GM19351 (cell line): ENCODE data around the gene PIGL.
"Not testable (repeated sequence)": the region's sequence is repeated elsewhere in the genome, so short reads cannot be mapped to it uniquely, and the experiment has no call there.

Source experiments
- ATAC-seq: cut with Tn5 transposase; IDR thresholded peaks from one replicate; pipeline ENCODE4 v1.9.1; 2021; ENCODE audit warnings: mild to moderate bottlenecking, moderate library complexity; ENCODE audit not compliant: unreplicated experiment

The PIGL gene

DNA sequence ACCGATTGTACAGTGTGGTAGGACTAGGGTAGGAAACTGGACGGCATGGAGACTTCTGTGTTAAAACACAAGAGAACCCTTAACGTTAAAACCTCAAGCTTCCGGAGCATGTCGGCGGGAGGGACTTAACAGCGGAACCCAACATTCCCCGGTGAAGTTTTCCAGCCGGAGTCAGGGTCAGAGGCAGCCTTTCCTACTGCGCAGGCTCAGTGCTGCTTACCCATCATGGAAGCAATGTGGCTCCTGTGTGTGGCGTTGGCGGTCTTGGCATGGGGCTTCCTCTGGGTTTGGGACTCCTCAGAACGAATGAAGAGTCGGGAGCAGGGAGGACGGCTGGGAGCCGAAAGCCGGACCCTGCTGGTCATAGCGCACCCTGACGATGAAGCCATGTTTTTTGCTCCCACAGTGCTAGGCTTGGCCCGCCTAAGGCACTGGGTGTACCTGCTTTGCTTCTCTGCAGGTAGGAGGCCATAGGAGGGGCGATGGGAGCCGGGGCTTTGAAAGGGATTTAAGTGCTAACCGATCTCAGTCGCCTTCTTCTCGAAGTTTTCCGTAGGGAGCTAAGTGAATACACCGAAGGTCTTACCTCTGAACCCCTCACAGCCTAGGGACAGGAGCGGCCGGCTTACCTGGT lies at the start of gene PIGL:
TSS of gene PIGL (plus strand) at position 209 of the 634 bp plus-strand sequence. CDS start at position 226, 17 bp downstream.
- ATAC-seq = peak; percentile 29

GRCh38 chr17:16171613-16172012 lies 45.4 kb upstream of the PIGL start:
- ATAC-seq = no peak

GRCh38 chr17:16178836-16179235 lies 38.2 kb upstream of the PIGL start:
- no peak for ATAC-seq

GRCh38 chr17:16181581-16181980 lies 35.4 kb upstream of the PIGL start:
- ATAC-seq = no peak

DNA sequence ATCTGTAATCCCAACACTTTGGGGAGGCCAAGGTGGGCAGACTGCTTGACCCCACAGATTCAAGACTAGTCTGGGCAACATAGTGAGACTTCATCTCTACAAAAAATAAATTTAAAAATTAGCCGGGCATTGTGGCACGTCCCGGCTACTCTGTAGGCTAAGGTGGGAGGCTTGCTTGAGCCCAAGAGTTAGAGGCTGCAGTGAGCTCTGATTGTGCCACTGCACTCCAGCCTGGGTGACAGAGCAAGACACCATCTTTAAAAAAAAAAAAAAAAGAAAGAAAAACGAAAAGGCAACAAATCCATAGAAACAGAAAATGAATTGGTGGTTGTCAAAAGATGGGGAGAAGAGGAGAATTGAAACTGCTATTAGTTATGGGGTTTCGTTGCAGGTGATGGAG lies 29.4 kb upstream of the PIGL start:
- ATAC-seq = no peak

DNA sequence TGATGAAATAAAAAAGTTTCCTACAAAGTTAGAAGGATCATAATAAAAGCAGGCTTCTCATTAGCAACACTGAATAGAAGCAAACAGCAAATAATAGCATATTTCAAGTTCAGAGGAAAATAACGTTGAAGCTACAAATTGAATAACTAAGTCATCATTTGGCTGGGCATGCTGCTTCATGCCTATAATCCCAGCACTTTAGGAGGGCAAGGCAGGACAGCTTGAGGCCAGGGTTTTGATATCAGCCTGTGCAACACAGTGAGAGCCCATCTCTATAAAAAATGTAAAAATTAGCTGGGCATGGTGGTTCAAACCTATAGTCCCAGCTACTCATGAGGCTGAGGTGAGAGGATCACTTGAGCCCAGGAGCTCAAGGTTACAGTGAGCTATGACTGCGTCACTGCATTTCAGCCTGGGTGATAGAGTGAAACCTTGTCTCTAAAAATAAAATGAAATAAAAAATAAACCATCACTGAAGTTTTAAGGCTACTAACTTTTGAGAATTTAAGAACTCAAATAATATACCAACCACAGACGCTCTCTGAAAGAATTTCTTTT lies 27.1 kb upstream of the PIGL start:
- ATAC-seq = no peak

- no peak for ATAC-seq
Observed at GRCh38 chr17:16190703-16191360, 26.2 kb upstream of the PIGL start.

DNA sequence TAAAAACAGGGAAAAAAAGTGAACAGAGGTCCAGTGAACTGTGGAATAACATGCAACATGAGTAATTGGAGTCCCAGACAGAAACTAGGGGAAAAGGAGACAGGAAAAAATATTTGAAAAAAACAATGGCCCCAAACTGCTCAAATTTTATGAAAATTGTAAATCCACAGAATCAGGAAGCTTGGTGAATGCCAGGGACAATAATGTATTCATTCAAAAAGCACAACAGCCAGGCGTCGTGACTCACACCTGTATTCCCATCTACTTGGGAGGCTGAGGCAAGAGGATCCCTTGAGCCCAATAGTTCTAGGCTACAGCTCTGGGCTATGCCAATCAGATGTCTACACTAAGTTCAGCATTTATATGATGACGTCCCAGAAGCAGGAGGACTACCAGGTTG lies 25.4 kb upstream of the PIGL start:
- ATAC-seq = no peak

GRCh38 chr17:16194307-16194835 lies 22.6 kb upstream of the PIGL start:
- ATAC-seq = not testable (repeated sequence)

GRCh38 chr17:16197276-16197675 lies 19.7 kb upstream of the PIGL start:
- ATAC-seq = no peak

DNA sequence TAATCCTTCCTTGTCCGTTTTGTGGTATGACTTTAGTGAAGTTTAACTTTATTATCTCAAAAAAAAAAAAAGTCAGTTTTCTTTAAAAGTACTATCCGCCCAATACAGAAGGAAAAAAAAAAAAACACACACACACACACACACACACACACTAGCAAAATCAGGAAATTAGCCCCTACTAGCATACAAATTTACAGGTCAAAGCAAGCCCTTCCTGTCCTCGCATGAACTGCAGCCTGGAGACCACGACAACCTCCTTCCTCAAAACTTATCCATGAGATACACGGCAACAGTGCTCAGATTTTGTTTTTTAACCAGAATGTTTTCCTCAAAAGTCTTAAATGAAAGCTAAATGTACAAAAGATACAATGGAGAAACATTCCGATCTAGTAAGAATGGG lies 17.9 kb upstream of the PIGL start:
- no peak for ATAC-seq

DNA sequence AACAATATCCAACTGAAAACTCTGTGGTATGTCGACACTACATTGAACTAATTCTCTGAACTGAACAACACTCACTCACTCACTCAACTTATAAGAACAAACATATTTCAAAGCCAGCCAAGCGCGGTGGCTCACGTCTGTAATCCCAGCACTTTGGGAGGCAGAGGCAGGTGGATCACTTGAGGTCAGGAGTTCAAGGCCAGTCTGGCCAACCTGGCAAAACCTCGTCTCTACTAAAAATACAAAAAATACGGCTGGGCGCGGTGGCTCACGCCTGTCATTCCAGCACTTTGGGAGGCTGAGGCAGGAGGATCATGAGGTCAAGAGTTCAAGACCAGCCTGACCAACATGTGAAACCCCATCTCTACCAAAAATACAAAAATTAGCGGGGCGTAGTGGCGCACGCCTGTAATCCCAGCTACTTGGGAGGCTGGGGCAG lies 15.3 kb upstream of the PIGL start:
- not testable (repeated sequence) for ATAC-seq

GRCh38 chr17:16202554-16203500 lies 14.2 kb upstream of the PIGL start:
- not testable (repeated sequence) for ATAC-seq

GRCh38 chr17:16204763-16205162 lies 12.2 kb upstream of the PIGL start:
- not testable (repeated sequence) for ATAC-seq

DNA sequence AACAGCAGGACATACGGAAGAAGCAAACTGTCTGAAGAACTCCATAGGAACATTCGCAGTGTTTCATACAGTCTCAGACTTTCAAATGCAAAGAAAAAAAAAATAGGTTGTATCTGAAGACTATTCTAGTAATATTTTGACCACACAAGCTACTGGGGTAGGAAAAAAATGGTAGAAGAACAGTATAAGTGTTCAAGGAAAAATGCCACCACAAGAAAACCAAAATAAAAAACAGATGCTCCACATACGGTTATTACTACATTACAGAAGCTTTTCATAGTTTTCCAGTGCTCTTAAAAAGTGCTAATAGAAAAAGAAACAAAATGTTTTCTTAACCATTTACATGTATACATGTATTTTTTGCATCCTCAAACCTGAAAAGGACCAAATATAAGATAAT lies 5.4 kb upstream of the PIGL start:
- no peak for ATAC-seq

DNA sequence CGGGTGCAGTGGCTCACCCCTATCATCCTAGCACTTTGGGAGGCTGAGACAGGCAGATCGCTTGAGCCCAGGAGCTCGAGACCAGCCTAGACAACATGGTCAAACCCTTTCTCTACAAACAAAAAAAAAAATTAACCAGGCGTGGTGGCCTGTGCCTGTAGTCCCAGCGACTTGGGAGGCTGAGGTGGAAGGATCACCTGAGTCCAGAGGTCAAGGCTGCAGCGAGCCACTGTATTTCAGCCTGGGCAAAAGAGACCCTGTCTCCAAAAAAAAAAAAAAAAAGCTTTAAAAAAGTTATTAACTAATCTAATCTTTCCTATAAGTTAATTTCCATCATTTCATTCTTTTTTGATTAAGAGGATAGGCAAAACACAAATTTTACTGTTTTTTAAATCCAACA lies 4.2 kb upstream of the PIGL start:
- ATAC-seq = no peak

GRCh38 chr17:16214190-16215001 lies 2.6 kb upstream of the PIGL start:
- ATAC-seq = no peak

DNA sequence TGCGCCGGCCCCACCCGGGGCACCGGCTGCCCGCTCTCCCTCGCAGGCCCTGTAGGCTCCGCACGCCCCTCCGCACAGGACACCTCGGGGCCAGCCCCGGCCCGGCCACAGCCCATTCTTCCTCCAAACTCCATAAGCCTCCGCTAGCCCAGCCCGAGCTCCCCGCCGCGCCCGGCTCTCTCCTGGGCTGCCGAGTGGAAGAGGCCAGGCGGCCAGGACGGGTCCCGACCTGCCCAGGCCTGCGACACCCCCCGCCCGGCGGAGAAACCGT lies 2.1 kb upstream of the PIGL start:
- peak; percentile 46 for ATAC-seq

DNA sequence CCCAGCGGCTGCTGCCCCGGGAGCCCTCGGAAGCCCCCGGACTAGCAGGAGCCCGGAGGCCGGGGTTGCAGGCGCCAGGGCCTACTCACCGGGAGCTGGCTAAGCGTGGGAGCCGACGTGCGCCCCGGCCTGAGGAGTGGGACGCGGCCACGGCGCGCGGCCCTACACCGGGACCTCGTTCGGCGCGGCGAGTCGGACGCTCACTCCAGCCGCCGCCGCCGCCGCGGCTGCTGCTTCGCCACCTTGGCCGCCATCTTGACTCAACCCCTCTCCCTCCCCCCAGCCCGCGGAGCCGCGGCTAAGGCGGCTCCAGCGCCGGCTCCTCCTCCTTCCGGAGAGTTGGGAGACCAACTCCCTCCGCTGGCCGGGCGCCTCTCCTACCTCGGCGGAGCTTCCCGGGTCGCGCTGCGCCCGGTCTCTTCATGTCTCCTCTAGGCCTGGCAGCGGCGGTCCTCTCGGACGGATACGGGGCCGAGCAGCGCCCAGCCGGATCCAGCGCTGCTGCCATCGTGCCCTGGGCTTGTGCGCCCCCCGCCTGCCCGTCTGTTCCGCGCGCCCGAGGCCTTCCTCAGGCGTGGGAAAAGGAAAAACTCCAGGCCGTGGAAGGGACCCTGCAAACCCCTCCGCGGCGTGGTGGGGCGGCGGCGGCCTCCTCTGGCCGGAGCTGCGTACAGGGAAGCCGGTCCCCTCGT lies 1.6 kb upstream of the PIGL start, which contains the start of gene NCOR1:
TSS of gene NCOR1 (minus strand) at position 262 of the 692 bp plus-strand sequence. CDS start 20,965 bp downstream, outside the sequence.
- ATAC-seq = peak; percentile 66

DNA sequence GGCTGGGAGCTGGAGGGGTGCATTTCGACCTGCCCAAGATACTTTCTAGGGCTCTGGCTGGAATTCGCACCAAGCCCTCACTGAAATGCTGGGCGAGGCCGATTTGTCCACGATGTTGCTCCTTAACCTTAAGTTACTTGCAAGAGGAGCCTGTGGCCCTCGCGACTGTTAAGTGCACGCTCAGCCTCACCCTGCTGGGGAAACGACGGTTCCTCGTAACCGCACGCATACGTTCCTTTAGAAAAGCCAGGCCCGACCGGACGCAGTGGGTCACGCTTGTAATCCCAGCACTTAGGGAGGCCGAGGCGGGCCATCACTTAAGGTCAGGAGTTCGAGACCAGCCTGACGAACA lies 1.1 kb upstream of the PIGL start:
- ATAC-seq = no peak
